GM12892 (cell line): ENCODE data around the gene ACOT12.
A peak's percentile ranks its signal among the peaks of the same experiment; 100 is the strongest.

Experiments
- DNase-seq: peaks from one replicate; pipeline ENCODE4 v3.0.0; 2011; ENCODE audit not compliant: insufficient read length
- FAIRE-seq: peaks from 2 replicates; lab custom pipeline; 2011; peaks lifted over from hg19 to GRCh38; lab: Jason Lieb, UNC
- POLR2A ChIP-seq: IDR thresholded peaks from 2 replicates; pipeline ENCODE4 v1.6.1; 2011; ENCODE audit warnings: low read depth, low read length, control low read depth
- POLR2AphosphoS5 ChIP-seq: IDR thresholded peaks from 2 replicates; pipeline ENCODE4 v1.6.1; 2011; ENCODE audit warnings: low read depth, low read length, control low read depth
- TAF1 ChIP-seq: IDR thresholded peaks from 2 replicates; pipeline ENCODE4 v1.6.1; 2011; ENCODE audit warnings: low read depth, mild to moderate bottlenecking, control low read depth, low read length, borderline replicate concordance

Gene ACOT12

GRCh38 chr5:81334304-81335061 is 59.5 kb downstream of the ACOT12 start:
- DNase-seq (no peak), FAIRE-seq (no peak)
- TF ChIP-seq POLR2AphosphoS5 (no peak), TAF1 (no peak), POLR2A (no peak)

GRCh38 chr5:81326554-81326953 is 67.4 kb downstream of the ACOT12 start:
- DNase-seq (no peak), FAIRE-seq (no peak)
- TF ChIP-seq POLR2AphosphoS5, result no peak
- no peak for TF ChIP-seq TAF1
- TF ChIP-seq POLR2A, result no peak

DNA sequence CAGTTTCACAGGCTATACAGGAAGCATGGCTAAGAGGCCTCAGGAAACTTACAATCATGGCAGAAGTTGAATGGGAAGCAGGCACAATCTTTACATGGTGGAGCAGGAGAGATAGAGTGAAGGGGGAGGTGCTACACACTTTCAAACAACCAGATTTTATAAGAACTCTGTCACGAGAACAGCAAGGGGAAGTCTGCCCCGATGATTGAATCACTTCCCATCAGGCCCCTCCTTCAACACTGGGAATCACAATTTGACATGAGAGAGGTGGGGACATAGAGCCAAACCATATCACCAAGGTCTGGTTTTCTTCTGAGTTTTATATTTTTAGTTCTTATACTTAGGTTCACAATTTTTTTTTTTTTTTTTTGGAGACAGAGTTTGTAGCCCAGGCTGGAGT is 76.4 kb downstream of the ACOT12 start:
- FAIRE-seq, result no peak
- TF ChIP-seq POLR2A, result no peak
- TF ChIP-seq TAF1, result no peak
- no peak for TF ChIP-seq POLR2AphosphoS5
- no peak for DNase-seq

DNA sequence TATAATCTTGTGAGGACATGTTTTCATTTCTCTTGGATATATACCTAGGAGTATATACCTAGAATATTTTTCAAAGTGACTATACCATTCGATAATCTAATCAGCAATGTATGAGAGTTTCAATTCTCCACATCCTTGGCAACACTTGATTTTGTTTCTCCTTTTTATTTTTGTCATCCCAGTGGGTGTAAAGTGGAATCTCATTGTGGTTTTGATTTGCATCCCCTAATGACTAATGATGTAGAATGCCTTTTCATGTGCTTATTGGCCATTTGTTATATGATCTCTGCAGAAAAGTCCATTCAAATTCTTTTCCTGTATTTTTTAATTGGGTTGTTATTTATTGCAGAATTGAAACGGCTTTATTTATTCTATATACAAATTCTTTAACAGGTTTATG is 77.4 kb downstream of the ACOT12 start:
- DNase-seq (no peak), FAIRE-seq (no peak)
- no peak for TF ChIP-seq POLR2AphosphoS5
- no peak for TF ChIP-seq TAF1
- no peak for TF ChIP-seq POLR2A

- TF ChIP-seq TAF1 (no peak), POLR2AphosphoS5 (no peak), POLR2A (no peak)
- FAIRE-seq (no peak), DNase-seq (no peak)
These were observed 78.1 kb downstream of the ACOT12 start for GRCh38 chr5:81315830-81316229.

GRCh38 chr5:81315336-81315735 is 78.6 kb downstream of the ACOT12 start:
- no peak for TF ChIP-seq TAF1
- no peak for TF ChIP-seq POLR2AphosphoS5
- TF ChIP-seq POLR2A, result no peak
- FAIRE-seq (no peak), DNase-seq (no peak)

GRCh38 chr5:81314581-81314980 is 79.4 kb downstream of the ACOT12 start:
- DNase-seq, result no peak
- TF ChIP-seq POLR2AphosphoS5, result no peak
- no peak for TF ChIP-seq POLR2A
- no peak for TF ChIP-seq TAF1
- FAIRE-seq, result peak; percentile 36

GRCh38 chr5:81313686-81314085 is 80.2 kb downstream of the ACOT12 start:
- TF ChIP-seq POLR2A (no peak), POLR2AphosphoS5 (no peak), TAF1 (no peak)
- DNase-seq (no peak), FAIRE-seq (no peak)

GRCh38 chr5:81313278-81313677 is 80.7 kb downstream of the ACOT12 start:
- no peak for DNase-seq
- no peak for FAIRE-seq
- TF ChIP-seq TAF1 (no peak), POLR2A (no peak), POLR2AphosphoS5 (no peak)

- TF ChIP-seq POLR2AphosphoS5 (no peak), TAF1 (no peak), POLR2A (no peak)
- no peak for FAIRE-seq
- no peak for DNase-seq
These were observed 83.4 kb downstream of the ACOT12 start for GRCh38 chr5:81310402-81311063.

- DNase-seq, result no peak
These were observed 85.1 kb downstream of the ACOT12 start for GRCh38 chr5:81308836-81309235.

DNA sequence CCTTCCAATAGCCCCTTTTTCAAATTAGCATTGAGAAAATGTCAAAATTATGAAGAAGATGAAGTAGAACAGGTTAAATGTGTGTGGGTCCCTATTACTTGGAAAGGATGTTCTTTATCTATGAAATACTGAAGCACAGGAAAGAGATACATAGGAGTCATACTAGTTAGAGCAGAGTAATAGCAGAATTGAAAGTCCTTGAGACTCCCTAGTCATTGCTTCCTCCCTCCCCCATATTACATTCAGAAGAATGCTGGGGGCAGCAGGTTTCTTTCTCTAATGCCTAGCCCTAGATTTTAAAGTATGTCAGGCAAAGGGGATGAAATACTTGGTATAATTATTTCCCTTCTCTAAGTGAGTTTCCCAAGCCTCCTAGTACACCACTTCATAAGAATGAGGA is 88.1 kb downstream of the ACOT12 start:
- TF ChIP-seq POLR2AphosphoS5 (no peak), POLR2A (no peak), TAF1 (no peak)
- FAIRE-seq, result no peak
- no peak for DNase-seq

More at GRCh38 chr5:81308836-81309235, 85.1 kb downstream of the ACOT12 start:
- TF ChIP-seq POLR2A, result no peak
- no peak for TF ChIP-seq TAF1
- no peak for TF ChIP-seq POLR2AphosphoS5
- no peak for FAIRE-seq
